Left ventricle myocardium inferior (tissue), 1 donor: ENCODE results near the gene FSHB. TPM values are rescaled to one million over a fixed set of nuclear protein-coding genes. Genes with fewer than 3 reads are reported as not detected.

Experiments used
- DNase-seq: peaks from one replicate; pipeline ENCODE4 v3.0.0-alpha.2; 2020
- H3K27ac ChIP-seq: fragments of 200-600 bp; replicated peaks from 2 replicates; pipeline ENCODE4 v1.8.0; 2021
- H3K27me3 ChIP-seq: fragments of 200-600 bp; 2 replicates; pipeline ENCODE4 v1.8.0; 2021; ENCODE audit warnings: low read depth
- H3K36me3 ChIP-seq: fragments of 200-600 bp; 2 replicates; pipeline ENCODE4 v1.8.0; 2021
- H3K4me1 ChIP-seq: fragments of 200-600 bp; 2 replicates; pipeline ENCODE4 v1.8.0; 2021
- H3K4me3 ChIP-seq: fragments of 200-600 bp; 2 replicates; pipeline ENCODE4 v1.8.0; 2021; ENCODE audit warnings: mild to moderate bottlenecking, moderate library complexity
- H3K9me3 ChIP-seq: fragments of 200-600 bp; replicated peaks from 2 replicates; pipeline ENCODE4 v1.8.0; 2021
- intact Hi-C: fragments of 100-400 bp; cut with micrococcal nuclease; formaldehyde crosslinking; loops from one replicate; pipeline ENCODE4 v1.11.0; 2022
- total RNA-seq: library from RNA; stranded (reverse); fragmentation: NEBNext Ultra II Directional; extraction: Animal tissue kit (Norgen Biotek cat#: 25700); gene quantifications from one replicate; pipeline ENCODE4 v1.2.1, GENCODE V29; 2021
- TF ChIP-seq, protein P1 (sequence below): fragments of 200-600 bp; IDR thresholded peaks from 2 replicates; pipeline ENCODE4 v1.8.0; 2021; ENCODE audit warnings: antibody characterized with exemption, mild to moderate bottlenecking, borderline replicate concordance
- donor health status: DM: no; HTN: yes; CAD: no; lungs with severe emphysema.

The FSHB gene
- total RNA-seq, 1 donor from 2014 or later, result not detected

DNA sequence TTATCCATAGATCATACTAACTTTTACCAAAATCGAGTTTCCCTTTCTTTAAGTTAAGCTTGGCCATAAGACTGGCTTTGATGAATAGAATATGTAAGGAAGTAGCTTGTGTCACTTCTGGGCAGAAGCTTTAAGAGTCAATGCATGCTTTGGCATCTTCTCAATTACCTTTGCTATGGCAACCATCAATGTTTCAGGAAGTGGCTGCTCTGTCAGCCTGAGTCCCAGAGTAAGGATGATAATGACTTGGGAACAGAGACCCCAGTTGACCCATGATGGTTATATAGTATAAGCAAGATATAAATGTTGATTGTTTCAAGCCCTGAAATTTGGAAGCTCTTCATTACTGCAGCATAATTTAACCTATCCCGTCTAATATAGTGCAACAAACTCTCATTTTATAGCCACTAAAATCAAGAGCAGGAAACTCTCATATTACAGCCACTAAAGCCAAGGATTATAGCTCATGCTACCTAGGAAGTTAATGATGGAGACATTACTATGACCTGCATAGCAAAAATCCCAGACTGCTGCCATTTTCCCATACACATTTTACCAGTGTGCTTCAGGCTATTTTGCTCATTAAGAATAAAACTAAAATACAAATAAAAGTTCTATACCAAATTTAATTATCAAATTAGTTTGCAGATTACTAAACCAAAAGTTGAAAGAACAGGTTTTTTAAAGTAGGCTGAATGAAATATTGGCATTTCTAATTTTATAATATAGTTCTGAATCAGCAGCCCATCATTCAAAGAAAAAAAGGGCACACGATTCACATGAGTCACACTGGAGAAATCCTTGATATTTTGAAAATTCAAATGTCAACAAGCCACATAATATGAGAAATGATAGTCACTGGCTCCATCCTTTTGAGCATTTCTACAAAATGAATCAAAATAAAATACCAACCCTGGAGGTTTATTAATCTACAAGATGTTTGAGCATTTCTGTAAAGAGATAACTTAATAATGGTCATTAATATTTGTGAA is 23.8 kb downstream of the FSHB start:
- TF ChIP-seq, protein P1, sequence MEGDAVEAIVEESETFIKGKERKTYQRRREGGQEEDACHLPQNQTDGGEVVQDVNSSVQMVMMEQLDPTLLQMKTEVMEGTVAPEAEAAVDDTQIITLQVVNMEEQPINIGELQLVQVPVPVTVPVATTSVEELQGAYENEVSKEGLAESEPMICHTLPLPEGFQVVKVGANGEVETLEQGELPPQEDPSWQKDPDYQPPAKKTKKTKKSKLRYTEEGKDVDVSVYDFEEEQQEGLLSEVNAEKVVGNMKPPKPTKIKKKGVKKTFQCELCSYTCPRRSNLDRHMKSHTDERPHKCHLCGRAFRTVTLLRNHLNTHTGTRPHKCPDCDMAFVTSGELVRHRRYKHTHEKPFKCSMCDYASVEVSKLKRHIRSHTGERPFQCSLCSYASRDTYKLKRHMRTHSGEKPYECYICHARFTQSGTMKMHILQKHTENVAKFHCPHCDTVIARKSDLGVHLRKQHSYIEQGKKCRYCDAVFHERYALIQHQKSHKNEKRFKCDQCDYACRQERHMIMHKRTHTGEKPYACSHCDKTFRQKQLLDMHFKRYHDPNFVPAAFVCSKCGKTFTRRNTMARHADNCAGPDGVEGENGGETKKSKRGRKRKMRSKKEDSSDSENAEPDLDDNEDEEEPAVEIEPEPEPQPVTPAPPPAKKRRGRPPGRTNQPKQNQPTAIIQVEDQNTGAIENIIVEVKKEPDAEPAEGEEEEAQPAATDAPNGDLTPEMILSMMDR, result no peak
- H3K27me3 ChIP-seq, result no peaks in the 10 kb centered on the region
- H3K27ac ChIP-seq, result no peak overlapping the region
- H3K4me1 ChIP-seq, result no peaks in the 10 kb centered on the region
- no peaks in the 10 kb centered on the region for H3K9me3 ChIP-seq
- H3K36me3 ChIP-seq, result no peaks in the 10 kb centered on the region
- no peak for DNase-seq
- intact Hi-C loops, result no loop called here
- H3K4me3 ChIP-seq, result no peak overlapping the region

DNA sequence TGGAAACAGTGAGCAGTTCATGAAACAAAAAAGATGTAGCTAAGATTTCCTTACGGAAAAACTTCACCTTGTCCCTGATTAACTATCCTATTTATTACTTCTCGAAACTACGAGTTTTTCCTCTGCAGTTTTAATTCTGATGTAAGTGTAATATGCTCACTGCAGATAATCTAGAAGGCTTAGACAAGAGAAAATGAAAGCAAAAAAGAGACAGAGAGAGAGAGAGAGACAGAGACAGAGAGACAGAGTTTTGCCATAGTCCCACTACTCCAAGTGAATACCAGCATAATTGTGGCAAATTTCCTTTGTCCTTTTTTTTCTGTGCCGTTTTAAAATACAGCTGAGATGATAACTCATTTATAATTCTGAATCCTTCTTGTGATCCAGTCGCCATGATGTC is 24.8 kb downstream of the FSHB start:
- Histone ChIP-seq H3K27ac (no peak overlapping the region), H3K36me3 (no peaks in the 10 kb centered on the region), H3K4me3 (no peak overlapping the region), H3K27me3 (no peaks in the 10 kb centered on the region), H3K9me3 (no peaks in the 10 kb centered on the region), H3K4me1 (no peaks in the 10 kb centered on the region)
- TF ChIP-seq, protein P1, result no peak
- no peak for DNase-seq
- intact Hi-C loops, result no loop called here

DNA sequence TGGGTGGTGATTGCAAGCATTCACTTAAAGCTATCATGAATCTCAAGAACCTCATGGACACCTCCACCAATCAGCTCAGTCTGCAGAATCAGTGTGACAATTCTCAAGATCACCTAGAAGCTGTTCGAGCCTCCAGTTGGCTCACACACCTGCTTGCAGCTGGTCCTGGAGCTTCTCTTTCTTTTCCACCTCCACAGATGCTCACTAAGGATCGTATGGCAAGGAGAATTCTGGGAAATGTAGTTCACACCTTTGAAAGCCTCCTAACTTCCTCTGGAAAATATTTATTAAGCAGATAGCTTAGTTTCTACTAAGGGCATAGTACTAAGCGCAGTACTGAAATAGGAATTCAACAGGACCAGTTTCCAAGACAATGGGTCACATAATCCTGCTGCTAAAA is 26.2 kb downstream of the FSHB start:
- intact Hi-C loops, result no loop called here
- Histone ChIP-seq H3K9me3 (no peaks in the 10 kb centered on the region), H3K4me3 (no peak overlapping the region), H3K4me1 (no peaks in the 10 kb centered on the region), H3K27ac (no peak overlapping the region), H3K27me3 (no peaks in the 10 kb centered on the region), H3K36me3 (no peaks in the 10 kb centered on the region)
- TF ChIP-seq, protein P1, result no peak
- DNase-seq, result no peak

DNA sequence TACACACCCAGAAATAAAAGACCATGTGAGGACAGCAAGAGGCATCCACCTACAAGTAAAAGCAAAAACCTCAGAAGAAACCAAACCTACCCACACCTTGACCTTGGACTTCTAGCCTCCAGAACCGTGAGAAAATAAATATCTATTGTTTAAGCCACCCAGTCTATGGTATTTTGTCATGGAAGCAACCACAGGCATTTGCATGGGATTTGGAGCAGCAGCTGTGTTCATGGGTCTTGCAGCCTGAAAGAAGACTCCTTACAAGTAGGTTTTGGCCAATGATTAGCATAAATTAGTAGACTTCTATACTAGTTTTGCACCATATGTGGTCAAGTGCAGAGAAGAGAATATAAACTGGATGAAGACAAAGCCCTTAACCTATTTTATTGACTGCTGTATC is 27.9 kb downstream of the FSHB start:
- Histone ChIP-seq H3K4me3 (no peak overlapping the region), H3K27ac (no peak overlapping the region)

DNA sequence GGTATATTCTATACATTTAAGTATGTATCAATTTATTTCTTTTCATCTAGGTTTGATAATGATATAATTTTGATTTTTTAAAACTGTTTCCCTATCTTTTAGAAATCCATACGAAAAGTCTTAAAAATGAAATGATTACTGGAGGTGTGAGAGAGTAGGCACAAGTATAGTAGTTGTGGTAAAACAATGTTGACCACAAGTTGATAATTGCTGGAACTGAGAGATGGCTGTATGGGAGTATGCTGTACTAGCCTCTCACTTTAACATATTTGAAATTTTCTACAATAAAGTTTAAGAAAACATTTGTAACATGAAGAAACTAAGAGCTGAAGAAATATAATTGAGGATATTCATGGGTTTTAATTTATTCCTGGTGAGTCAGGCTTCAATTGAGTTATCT is 30.0 kb downstream of the FSHB start:
- intact Hi-C loops, result no loop called here
- Histone ChIP-seq H3K4me3 (no peak overlapping the region), H3K9me3 (peaks cover 4% of the 10 kb centered on the region), H3K36me3 (no peaks in the 10 kb centered on the region), H3K27ac (no peak overlapping the region), H3K4me1 (no peaks in the 10 kb centered on the region), H3K27me3 (no peaks in the 10 kb centered on the region)
- TF ChIP-seq, protein P1, result no peak
- no peak for DNase-seq

More for the DNA sequence above, 27.9 kb downstream of the FSHB start:
- Histone ChIP-seq H3K27me3 (no peaks in the 10 kb centered on the region), H3K4me1 (no peaks in the 10 kb centered on the region), H3K36me3 (no peaks in the 10 kb centered on the region), H3K9me3 (no peaks in the 10 kb centered on the region)
- intact Hi-C loops, result no loop called here
- TF ChIP-seq, protein P1, result no peak
- no peak for DNase-seq
